ENCODE data around the gene SHQ1. TPM values are rescaled to one million over a fixed set of nuclear protein-coding genes. Genes with fewer than 3 reads are reported as not detected.

The SHQ1 gene
- total RNA-seq, 1 donor from 2014 or later, result 18.0 TPM

DNA sequence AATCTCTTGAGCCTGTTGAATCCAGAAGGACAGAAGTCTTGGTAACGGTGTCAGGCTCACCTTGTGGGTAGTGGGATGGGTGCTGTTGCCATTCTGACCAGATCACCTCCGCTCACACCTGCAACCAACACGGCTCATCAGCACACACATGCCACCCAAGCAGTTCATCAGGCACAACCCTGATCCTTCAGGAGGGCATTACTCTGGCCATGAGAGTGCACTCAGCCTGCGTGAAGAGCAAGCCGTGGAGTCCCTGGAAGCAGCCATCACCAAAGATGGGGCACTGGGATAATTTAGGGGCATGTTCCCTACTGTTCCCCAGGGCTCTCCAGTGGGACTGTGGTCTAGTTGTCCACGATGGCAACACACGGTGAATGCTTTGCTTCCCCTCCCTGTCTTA is 120.5 kb downstream of the SHQ1 start:
- Mint-ChIP-seq H3K9me3 (ENCODE audit: unreplicated experiment) (no peaks in the 10 kb centered on the region), H3K27me3 (ENCODE audit: unreplicated experiment) (peaks cover 10% of the 10 kb centered on the region), H3K4me1 (ENCODE audit: unreplicated experiment) (peaks cover 11% of the 10 kb centered on the region), H3K27ac (ENCODE audit: unreplicated experiment) (no peak overlapping the region), H3K36me3 (ENCODE audit: unreplicated experiment) (no peaks in the 10 kb centered on the region), H3K4me3 (ENCODE audit: unreplicated experiment) (no peak overlapping the region)
- DNase-seq (ENCODE audit: extremely low spot score, unreplicated experiment), result peak; percentile 51
- TF ChIP-seq CTCF (IDR thresholded peaks at IDR 0.05), result no peak

GRCh38 chr3:72727172-72727571 is 121.1 kb downstream of the SHQ1 start:
- H3K27me3 Mint-ChIP-seq (ENCODE audit: unreplicated experiment), result peaks cover 10% of the 10 kb centered on the region
- no peak for TF ChIP-seq CTCF (IDR thresholded peaks at IDR 0.05)
- H3K36me3 Mint-ChIP-seq (ENCODE audit: unreplicated experiment), result no peaks in the 10 kb centered on the region
- no peak overlapping the region for H3K4me3 Mint-ChIP-seq (ENCODE audit: unreplicated experiment)
- H3K27ac Mint-ChIP-seq (ENCODE audit: unreplicated experiment), result no peak overlapping the region
- peaks cover 13% of the 10 kb centered on the region for H3K4me1 Mint-ChIP-seq (ENCODE audit: unreplicated experiment)
- DNase-seq (ENCODE audit: extremely low spot score, unreplicated experiment), result no peak
- H3K9me3 Mint-ChIP-seq (ENCODE audit: unreplicated experiment), result no peaks in the 10 kb centered on the region

GRCh38 chr3:72725229-72725628 is 123.0 kb downstream of the SHQ1 start:
- no peaks in the 10 kb centered on the region for H3K36me3 Mint-ChIP-seq (ENCODE audit: unreplicated experiment)
- peaks cover 18% of the 10 kb centered on the region for H3K4me1 Mint-ChIP-seq (ENCODE audit: unreplicated experiment)
- H3K27me3 Mint-ChIP-seq (ENCODE audit: unreplicated experiment), result peaks cover 10% of the 10 kb centered on the region
- H3K4me3 Mint-ChIP-seq (ENCODE audit: unreplicated experiment), result no peak overlapping the region
- H3K27ac Mint-ChIP-seq (ENCODE audit: unreplicated experiment), result no peak overlapping the region
- peak; percentile 57 for DNase-seq (ENCODE audit: extremely low spot score, unreplicated experiment)
- no peaks in the 10 kb centered on the region for H3K9me3 Mint-ChIP-seq (ENCODE audit: unreplicated experiment)
- no peak for TF ChIP-seq CTCF (IDR thresholded peaks at IDR 0.05)

DNA sequence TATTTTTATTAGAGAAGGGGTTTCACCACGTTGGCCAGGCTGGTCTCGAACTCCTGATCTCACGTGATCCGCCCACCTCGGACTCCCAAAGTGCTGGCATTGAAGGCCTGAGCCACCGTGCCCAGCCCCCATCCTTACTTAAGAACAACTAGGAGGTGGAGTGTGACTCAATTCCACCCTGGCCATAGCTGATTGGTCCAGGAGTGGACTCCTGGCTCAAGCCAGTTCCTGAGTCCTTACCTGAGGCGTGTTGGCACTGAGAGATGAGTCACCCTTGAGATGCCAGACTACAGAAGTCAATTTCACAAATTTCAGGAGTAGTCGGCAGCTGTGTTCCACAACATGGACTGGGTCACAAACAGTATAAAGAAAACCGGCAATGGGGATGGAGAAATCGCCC is 124.2 kb downstream of the SHQ1 start:
- Mint-ChIP-seq H3K9me3 (ENCODE audit: unreplicated experiment) (no peaks in the 10 kb centered on the region), H3K36me3 (ENCODE audit: unreplicated experiment) (no peaks in the 10 kb centered on the region), H3K27ac (ENCODE audit: unreplicated experiment) (no peak overlapping the region), H3K4me3 (ENCODE audit: unreplicated experiment) (no peak overlapping the region), H3K27me3 (ENCODE audit: unreplicated experiment) (peaks cover 9% of the 10 kb centered on the region), H3K4me1 (ENCODE audit: unreplicated experiment) (peaks cover 18% of the 10 kb centered on the region)
- DNase-seq (ENCODE audit: extremely low spot score, unreplicated experiment), result peak; percentile 38
- no peak for TF ChIP-seq CTCF (IDR thresholded peaks at IDR 0.05)

DNA sequence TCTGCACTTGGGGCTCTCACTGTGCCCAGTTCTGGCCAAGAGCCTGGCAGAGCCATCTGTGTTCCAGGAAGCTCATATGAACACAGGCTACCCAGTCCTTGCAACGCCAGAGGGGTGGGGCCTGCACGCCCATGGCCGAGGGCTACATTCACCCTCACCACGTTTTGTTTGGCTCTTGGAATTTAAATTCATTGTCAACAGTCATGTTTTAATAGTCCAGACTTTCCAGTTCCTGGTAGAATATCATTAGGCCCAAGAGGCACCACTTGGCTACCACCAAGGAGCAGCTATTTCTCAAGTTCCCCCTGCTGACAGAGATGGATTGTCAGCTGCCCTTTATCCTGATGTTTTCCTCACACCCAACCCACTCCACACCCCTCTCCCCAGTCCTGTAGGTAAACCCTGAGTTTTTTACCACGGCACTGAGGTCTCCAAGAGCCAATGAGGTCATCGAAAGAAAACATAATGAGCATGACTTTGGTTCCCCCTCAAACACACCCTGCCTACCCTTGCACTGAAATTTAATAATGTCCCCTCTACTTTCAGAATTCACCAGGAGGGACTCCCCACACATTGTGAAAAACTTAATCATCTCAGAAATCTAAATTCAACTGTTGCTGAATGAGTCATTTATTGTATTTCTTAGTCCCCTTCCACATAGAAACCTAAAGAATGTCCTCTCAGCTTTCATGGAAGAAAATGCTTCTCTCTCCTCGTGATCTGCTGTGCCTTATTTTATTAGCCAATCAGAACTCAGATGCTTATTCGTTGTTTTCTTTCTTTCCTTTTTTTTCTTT is 125.1 kb downstream of the SHQ1 start:
- Mint-ChIP-seq H3K36me3 (ENCODE audit: unreplicated experiment) (no peaks in the 10 kb centered on the region), H3K27ac (ENCODE audit: unreplicated experiment) (peak overlapping the region; percentile 86), H3K4me3 (ENCODE audit: unreplicated experiment) (no peak overlapping the region)

More for the DNA sequence above, 125.1 kb downstream of the SHQ1 start:
- H3K4me1 Mint-ChIP-seq (ENCODE audit: unreplicated experiment), result peaks cover 18% of the 10 kb centered on the region
- TF ChIP-seq CTCF (IDR thresholded peaks at IDR 0.05), result no peak
- peaks cover 4% of the 10 kb centered on the region for H3K27me3 Mint-ChIP-seq (ENCODE audit: unreplicated experiment)
- no peaks in the 10 kb centered on the region for H3K9me3 Mint-ChIP-seq (ENCODE audit: unreplicated experiment)
- peak; percentile 69 for DNase-seq (ENCODE audit: extremely low spot score, unreplicated experiment)

Data from osteocyte (in vitro differentiated cells).